NCI-H1048 (cell line): Measurements from ENCODE around the gene GTF2E1.
A peak's percentile ranks its signal among the peaks of the same experiment; 100 is the strongest.
"Not testable (repeated sequence)": the region's sequence is repeated elsewhere in the genome, so short reads cannot be mapped to it uniquely, and the experiment has no call there.

Source experiments
- DNase-seq: peaks from one replicate; lab custom pipeline; 2025; lab: John Stamatoyannopoulos, UW

Gene GTF2E1

DNA sequence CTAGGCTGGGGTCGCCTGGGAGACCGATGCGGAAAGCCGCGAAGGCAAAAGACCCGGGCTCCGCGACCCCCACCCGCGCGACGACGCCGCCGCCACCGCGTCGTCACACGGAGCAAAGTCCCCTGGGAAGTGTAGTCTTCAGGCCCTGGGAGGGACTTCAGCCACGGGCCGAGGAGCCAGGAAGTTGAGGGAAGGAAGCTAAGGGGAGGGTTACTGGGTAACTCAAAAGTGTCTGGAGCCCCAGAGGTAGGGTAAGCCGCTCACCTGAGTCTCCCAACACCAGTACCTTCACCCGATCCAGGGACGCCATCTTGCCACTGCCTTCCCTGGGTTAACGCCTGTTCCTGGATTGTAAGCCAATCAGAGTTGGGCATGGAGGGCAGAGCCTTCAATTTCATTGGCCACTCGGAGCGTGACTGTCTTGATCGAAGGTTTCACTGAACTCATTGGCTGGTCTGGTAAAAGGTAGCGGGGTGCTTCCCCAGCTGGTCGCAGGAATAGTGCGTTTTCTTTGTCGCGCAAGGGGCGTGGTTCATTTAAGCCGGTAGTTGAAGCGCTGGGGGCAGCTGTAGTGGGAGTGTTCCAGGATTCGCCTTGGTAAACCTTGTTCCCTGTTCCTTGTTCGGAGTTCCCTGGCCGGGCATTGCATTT is at the start of gene GTF2E1, which contains the start of gene RABL3:
TSS of gene GTF2E1 (plus strand) at position 547 of the 651 bp plus-strand sequence. CDS start 7,809 bp downstream, outside the sequence.
TSS of gene RABL3 (minus strand) at position 319 of the 651 bp plus-strand sequence. CDS start at position 310, 9 bp downstream.
- peak; percentile 94 for DNase-seq

DNA sequence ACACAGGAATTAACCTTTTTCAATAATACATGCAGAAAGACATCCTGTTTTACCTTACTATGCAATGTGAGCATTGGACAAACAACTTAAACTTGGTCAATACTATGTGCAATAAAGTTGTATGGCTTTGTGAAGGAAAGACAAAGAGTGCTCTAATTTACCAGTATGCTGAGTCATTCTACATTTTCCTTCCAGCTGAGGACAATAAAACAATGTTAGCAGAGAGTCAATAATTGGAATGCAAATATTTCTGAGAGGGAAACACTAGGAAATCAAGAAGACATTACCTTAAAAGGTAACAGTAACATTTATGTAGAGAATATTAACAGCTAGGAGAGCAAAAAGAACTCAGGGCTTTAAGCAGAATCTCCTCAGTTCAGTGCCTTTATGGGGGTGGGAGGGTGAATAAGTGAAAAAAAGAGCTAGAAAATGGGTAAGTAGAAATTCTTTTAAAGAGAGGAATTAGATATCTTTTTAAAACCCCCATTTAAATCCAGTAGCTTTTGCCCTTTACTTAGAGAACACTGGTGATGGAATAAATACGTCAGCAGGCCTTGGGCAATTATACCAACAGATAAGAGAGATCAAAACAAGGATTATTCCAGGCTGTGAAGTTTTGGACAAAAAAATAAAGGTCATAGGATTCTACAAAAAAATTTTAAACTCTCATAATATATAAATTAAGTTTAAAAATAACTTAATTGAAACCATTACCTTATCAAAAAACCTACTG is 48.9 kb upstream of the GTF2E1 start:
- peak; percentile 79 for DNase-seq

DNA sequence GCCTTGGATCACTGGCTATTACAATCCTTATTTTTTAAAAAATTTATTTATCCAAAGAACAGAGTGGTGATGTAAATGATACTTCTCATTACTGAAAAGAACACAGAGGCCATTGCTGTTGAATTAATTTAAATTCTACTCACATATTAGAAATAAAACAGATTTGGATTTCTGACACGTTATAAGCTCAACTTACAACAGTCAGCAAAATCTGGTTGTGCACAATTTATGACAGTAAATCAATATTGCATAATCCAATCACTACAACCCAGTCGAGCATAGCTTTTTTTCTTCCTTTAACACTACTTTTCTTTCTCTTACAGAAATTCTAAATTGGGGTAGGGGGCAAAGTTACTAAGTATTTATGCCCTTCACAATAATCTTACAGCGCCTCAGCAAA is 43.2 kb upstream of the GTF2E1 start:
- DNase-seq: no peak

DNA sequence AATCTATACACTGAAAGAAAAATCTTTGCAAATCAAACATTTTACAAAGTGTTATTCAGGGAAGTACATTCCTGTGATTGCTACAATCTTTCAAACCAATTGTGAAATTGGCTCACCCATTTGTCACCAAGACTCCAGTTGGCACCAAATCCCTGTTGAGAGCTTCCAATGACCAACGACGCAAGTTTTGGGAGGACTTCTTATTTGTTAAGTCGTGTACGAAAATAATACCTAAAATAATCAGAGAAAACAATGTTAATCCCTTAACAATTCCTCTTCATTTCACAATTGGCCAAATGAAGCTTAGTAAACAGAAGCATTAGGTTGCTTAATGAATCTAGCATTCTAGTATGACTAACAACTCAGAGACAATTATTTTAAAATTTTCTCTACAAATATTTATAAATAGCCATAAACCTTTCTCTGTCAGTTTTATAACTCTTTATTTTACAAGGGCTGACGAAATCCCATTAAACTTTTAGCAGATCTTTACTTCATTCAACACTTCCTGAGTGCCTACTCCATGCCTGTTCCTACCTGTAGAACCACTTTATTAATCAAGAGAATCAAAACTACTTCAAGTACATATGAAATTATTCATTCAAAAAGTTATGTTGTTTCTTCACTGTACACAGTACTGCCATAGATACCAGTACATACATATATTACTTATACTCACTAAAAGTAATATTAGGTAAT is 36.5 kb upstream of the GTF2E1 start:
- no peak for DNase-seq

DNA sequence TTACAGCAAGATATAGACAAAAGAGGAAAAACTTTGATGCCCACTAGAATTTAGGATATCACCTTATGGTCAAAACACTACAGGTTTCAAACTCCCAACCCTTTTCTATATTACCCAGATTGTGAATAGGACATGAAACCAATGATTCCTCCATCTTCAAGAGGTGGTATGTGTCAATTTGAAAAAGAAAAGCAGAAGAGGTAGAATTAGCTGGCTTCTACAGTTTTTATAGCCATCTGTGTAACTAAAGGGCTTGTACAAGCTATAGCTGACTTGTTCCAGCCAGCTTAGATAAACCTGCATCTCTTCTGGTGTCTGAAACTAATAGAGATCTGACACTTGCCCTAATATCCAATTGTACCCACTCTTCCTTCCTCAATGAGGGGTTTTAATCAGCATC is 35.6 kb upstream of the GTF2E1 start:
- no peak for DNase-seq

DNA sequence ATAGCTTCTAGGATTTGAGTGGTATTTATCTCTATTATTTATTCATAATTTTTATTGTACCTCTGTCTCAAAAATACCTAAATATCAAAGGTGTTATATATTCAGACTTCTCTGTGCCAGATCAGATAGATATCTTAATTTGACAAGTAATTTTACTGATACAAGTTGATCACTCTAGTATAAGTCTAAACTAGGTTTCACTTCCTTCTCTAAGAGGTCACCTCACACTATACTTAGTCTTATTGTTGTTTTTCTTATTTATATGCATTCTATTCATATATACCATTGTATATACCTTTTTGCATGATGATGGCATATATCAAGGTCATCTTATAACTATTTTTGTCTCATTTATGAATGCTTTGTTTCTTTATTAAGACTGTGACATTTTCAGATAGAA is 34.1 kb upstream of the GTF2E1 start:
- DNase-seq: no peak

DNA sequence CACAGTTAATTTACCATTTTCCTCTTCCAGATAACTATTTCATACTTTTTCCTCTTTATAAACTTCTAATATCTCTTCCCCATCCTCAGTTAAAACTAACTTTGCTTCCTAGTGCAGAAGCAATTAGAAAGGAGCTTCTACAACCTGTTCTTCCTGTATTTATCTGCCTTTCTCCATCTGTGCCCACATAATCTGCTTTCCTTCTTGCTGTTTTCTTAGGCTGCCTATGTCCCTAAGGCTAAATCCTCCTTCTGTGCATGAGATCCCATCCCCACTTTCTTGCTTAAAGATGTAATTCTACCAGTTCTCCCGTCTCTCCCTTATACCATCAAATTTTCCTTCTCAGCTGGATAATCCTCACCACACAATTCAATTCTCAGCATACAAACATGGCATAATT is 32.2 kb upstream of the GTF2E1 start:
- DNase-seq: no peak

DNA sequence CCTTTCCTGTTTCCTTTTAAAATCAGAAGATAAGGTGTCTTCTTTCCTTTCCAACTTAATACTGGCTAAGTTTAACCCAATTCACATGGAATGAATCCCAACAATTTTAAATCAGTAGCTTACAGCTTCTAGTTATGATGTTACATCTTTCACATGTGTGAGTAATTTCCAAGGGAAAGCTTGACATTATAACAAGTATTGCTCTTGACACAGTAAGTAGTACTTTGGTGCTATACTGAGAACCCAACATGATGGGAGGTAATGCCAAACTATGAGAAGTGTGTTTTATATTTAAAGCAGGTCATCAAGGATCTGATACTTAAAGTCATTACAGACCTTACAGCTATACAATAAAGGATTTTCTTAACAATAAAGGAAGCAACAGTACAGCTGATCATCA is 29.3 kb upstream of the GTF2E1 start:
- no peak for DNase-seq

DNA sequence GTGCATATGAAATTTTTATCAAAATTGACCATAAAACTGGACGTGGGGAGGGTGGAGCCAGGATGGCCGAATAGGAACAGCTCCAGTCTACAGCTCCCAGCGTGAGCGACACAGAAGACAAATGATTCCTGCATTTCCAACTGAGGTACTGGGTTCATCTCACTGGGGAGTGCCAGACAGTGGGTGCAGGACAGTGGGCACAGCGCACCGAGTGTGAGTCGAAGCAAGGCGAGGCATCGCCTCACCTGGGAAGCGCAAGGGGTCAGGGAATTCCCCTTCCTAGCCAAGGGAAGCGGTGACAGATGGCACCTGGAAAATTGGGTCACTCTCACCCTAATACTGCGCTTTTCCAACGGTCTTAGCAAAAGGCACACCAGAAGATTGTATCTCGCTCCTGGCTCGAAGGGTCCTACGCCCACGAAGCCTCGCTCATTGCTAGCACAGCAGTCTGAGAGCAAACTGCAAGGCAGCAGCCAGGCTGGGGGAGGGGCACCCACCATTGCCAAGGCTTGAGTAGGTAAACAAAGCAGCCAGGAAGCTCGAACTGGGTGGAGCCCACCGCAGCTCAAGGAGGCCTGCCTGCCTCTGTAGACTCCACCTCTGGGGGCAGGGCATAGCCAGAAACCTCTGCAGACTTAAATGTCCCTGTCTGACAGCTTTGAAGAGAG is 23.2 kb upstream of the GTF2E1 start:
- not testable (repeated sequence) for DNase-seq

DNA sequence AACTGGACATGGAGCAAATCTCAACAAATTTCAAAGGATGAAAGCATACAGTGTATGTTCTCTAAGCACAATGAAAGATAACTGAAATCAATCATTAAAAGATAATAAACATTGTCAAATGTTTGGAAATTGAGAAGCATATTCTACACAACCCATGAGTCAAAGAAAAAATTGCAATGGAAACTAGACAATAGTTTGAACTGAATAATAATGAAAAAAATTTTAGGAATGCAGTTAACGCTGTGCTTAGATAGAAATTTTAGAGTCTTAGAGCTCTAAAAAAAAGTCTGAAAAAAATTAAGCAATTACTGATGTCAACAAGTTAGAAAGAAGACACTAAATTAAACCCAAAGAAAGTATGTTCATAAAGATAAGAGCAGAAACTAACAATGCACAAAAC is 15.8 kb upstream of the GTF2E1 start:
- DNase-seq: no peak

DNA sequence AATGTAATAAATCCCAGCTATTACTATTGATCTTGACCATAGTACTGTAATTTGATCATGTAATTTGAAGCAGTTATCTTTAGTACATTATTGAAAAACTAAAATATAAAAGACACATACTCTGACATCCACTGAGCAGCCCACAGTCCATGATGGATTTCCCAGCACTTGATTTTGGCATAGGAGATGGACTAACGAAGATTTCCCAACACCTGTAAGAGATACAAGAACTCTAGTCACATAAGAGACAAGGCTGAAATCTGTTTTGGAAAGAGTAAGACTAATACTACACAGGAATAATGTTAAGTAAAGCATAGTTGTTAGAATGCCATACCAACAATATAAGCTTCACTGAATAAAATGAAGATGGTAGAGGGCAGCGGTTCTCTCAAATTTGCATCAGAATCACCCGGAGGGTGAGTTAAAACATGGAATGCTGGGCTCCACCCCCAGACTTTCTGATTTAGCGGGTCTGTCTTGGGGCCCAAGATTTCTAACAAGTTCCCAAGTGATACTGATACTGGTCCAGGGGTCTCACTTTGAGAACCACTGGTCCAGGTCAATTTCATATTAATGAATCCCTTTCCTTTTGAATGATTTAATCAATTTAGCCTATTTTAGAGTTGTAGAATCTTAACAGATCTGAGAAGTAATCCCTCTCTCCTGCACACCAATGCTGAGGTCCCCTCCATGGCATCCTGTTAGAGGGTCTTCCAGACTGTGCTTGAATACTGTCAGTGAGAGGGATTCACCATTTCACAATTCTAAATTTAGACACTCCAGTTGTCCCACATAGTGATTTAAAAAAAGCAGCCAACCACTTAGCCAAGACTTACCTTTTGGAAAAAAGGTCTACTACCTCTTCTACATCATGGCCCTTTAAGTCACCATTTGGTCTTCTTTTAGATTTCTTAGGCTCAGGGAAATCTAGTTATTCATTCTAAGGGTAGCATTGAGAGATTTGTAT is 11.7 kb upstream of the GTF2E1 start:
- DNase-seq: no peak

DNA sequence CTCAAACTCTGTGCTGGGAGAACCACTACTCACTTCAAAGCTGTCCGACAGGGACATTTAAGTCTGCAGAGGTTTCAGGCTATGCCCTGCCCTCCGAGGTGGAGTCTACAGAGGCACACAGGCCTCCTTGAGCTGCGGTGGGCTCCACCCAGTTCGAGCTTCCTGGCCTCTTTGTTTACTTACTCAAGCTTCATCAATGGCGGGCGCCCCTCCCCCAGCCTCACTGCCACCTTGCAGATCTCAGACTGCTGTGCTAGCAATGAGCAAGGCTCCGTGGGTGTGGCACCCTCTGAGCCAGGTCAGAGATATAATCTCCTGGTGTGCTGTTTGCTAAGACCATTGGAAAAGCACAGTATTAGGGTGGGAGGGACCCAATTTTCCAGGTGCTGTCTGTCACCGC is 4.5 kb upstream of the GTF2E1 start:
- DNase-seq: not testable (repeated sequence)

DNA sequence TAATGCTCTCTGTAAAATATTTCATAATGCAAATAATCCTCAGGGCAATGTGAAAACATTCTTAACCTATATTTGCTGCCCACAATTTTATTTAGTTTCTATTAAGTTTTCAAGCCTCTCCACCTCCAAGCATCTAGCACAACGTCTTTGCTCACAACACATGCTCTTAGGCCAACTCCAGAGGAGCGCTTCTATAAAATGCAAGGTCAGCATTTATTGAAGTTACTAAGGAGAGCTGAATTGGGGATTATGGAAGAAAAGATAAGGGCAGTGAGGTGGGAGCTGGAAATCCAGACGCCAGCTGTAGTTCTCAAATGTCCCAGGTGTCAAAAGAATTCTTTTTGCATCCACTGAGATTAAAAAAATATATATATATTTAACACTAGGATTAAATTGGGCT is 1.2 kb upstream of the GTF2E1 start:
- DNase-seq: no peak

DNA sequence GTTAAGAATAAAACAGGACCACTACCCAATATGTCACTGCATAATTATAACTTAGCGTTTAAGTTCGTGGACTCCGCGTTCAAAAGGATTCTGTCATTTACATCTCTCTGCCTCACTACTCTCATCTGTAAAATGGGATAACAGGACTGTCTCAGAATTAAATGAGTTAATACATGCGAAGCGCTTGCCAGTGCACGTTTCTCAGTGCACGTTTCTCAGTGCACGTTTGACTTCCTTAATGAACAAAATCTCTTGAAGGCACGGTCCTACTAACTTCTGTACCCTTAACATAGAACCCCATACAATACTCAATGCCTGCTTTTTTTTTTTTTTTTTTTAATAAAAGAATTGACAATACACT is 727 bp upstream of the GTF2E1 start:
- DNase-seq: no peak

DNA sequence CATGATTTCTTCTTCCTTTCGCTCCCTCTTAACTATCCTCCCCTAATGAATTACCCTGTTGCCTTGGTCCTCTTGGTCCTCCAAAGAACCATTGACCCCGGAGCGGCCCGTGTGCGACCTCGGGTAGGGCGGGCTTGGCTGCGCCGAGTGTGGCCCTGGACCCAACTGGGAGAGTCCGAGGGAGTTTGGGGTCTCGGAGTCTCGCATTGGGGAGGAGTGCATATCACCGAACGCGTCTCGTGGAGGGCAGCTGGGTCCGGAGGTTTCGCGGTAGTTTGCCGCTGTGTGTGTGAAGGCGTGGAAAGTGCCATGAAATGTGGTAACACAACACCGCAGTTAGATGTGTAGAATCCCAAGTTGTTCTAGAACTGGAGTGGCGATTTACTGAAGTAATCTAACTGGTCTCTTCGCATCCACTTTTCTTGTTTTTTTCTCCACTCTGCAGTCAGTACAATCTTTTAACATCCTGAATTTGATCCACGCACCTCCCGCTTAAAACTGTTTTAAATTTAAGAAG is 363 bp downstream of the GTF2E1 start:
- no peak for DNase-seq

DNA sequence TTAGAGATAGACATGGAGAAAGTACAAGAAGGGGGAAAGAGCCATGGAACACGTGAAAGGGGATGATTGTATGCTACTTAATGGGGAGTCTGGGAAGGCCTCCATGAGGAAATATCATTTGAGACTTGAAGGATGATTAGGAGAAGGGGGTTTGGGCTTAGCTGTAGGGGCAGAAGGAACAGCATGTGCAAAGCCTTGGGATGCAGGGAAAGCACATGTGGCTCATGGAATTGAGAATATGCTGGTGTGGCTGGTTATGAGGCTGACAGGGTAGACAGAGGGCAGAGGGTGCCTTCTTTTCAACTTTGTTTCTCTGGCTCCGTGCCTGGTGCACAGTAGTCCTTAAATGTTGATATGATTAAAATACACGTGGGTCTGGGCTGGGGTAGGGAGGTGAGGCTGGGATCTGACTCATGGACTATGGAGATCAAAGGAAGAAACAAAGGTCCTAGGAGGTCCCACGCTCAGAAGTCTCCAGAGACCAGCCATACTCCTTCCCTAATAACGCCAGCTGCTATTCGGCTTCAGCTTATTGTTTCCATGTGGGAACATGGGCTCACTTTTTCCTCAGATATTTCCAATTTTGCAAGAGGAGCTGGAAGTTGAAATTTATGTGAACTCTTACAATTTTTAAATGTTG is 1.1 kb downstream of the GTF2E1 start:
- DNase-seq: no peak

DNA sequence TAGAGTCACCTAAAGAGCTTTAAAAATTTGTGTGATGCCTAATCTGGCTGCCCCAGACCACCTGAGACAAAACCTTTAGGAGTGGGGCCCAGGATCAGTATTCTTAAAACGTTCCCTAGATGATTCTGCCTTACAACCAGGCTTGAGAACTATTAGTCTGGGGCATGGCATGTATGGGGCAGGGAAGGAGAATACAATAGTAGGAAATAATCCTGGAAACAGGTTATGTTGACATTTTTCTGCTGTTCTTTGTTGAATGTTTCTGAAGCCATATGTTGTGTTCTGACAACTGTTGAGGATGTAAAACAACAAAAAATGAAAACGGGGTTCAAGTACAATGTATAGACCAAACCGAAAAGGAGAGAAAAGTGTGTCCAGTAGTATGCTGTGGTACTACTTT is 2.9 kb downstream of the GTF2E1 start:
- DNase-seq: no peak

DNA sequence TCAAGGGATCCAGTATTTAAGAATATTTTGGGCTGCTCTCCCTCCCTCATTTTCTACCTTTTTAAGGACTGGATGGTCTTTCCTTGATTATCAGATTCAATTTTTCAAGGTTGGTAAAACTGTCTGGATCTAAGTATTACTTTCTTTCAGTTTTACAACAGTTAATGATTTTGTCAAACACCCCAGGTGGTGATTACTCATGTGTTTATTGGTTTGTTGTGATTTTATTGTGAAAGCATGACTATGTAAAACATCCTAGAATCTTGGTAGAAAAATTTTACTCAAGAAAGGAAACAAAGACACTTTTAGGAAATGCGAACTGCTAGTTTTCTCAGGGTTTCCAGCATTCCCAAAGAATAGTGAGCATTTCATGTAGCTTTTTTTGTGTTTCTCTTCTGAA is 7.3 kb downstream of the GTF2E1 start:
- no peak for DNase-seq

DNA sequence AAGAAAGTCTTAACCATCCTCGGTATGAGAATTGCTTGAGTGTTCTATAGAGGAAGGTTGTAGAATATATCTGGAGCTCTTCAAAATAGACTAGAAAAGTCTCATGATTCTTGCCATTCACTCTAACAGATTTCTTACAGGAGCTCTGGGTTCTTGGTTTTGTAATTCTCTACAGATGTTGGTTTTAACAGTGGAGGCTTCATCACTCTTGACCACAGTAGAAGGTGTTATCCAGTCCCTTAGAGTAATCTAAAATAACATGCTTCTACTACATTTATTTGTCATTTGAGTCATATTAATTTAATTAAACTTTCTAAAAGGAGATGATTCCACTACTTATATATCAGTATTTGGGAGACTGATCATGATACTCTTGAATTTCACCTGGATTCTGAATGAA is 9.7 kb downstream of the GTF2E1 start:
- no peak for DNase-seq

DNA sequence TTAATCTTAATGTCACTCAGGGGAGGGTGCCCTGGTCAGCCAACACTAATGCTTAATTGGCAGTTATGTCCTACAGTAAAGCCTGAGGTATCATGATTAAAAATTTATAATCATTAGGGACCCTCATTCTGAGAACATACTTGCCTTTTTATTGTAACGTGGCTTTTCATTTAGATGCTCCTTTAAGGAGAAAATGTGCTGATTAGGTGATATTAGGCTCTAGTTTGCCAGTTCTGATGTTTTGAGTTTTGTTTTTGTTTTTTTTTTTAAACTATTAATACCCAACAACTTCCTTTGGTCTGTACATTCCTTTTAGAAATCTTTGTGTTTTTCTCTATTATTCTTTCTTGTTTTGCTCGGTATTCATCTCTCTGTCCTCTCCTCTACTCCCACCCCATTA is 10.3 kb downstream of the GTF2E1 start:
- DNase-seq: no peak

DNA sequence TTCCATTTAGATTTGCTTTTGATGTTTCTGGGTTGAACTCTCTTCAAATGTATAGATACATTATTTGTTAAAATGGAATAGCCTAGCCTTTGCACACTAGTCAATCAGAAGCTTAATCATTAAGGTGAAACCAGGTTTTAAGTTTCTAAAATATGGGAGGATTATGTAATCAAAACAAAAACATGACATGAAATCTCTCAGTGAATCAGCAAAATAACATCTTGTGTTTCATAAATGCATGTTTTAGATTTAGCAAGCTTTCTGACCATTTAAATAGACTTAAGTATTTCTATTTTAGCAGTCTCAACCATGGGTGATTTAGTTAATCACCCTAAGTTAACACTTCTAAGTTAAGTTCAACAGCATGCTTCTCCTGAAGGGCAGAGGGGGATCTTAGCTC is 11.3 kb downstream of the GTF2E1 start:
- DNase-seq: no peak
